Prostate gland (tissue), 2 donors: Measurements from ENCODE around the gene AKAP13.

Source experiments
- POLR2A ChIP-seq: fragments of 450-650 bp; IDR thresholded peaks from one replicate; pipeline ENCODE4 v1.6.1; 2016; ENCODE audit warnings: antibody characterized with exemption, mild to moderate bottlenecking
- POLR2AphosphoS5 ChIP-seq: sonication (generic); formaldehyde crosslinking; IDR thresholded peaks from one replicate; pipeline ENCODE4 v1.6.1; 2017; ENCODE audit warnings: antibody characterized with exemption
- TF ChIP-seq, protein P1 (sequence below), 4 experiments: fragments of 200-600 bp in 2 of 4; fragments of 450-650 bp in 2 of 4; sonication (generic) in 2 of 4; IDR thresholded peaks; 1 replicate in 3 of 4; 2 replicates in 1 of 4; pipeline ENCODE4 v1.5.1; 2016 to 2019; ENCODE audit warnings: antibody characterized with exemption in 4 of 4, mild to moderate bottlenecking in 2 of 4, moderate library complexity in 2 of 4

DNA sequence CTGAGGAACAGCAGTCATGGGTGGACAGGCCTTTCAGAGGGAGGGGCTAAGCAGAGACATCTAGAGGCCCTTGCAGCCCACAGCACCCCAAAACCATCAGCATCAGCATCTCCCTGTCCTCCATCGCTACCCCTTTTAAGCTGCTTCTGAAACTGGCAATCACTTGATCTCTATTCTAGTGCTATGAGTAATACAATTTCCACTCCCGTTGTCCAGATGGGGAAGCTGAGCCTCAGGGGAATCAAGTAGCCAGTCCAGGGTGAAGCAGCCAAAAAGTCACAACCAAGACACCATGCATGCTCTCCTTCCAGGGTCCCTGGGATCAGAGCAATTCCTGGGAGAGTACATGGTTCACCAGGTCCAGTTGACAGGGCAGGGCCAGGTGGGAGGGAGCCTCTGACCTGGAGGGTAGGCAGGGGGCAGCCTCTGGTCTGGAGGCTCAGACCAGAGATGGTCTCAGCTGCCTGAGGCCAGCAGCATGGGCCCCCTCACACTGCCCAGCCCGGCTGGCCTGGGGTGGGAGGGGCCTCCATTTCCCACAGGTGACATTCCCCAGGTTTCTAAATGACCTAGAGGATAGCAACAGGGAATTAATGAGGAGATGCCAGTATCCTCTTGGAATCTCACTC is 384.4 kb downstream of the AKAP13 start:
- TF ChIP-seq POLR2A = no peak
- TF ChIP-seq, protein P1, sequence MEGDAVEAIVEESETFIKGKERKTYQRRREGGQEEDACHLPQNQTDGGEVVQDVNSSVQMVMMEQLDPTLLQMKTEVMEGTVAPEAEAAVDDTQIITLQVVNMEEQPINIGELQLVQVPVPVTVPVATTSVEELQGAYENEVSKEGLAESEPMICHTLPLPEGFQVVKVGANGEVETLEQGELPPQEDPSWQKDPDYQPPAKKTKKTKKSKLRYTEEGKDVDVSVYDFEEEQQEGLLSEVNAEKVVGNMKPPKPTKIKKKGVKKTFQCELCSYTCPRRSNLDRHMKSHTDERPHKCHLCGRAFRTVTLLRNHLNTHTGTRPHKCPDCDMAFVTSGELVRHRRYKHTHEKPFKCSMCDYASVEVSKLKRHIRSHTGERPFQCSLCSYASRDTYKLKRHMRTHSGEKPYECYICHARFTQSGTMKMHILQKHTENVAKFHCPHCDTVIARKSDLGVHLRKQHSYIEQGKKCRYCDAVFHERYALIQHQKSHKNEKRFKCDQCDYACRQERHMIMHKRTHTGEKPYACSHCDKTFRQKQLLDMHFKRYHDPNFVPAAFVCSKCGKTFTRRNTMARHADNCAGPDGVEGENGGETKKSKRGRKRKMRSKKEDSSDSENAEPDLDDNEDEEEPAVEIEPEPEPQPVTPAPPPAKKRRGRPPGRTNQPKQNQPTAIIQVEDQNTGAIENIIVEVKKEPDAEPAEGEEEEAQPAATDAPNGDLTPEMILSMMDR (IDR thresholded peaks at IDR 0.05) = no peak
- no peak for TF ChIP-seq POLR2AphosphoS5
